SU-DHL-6 (cell line): ENCODE data around the gene ZBTB17.

Experiments used
- H2AFZ ChIP-seq: fragments of 200-600 bp; sonication (generic); 2 replicates; pipeline ENCODE4 v1.6.1; 2014; ENCODE audit warnings: low read depth, mild to moderate bottlenecking, moderate library complexity, mixed read lengths, antibody characterized with exemption, low read length; ENCODE audit not compliant: severe bottlenecking
- H3F3A ChIP-seq: fragments of 200-600 bp; shearing (Covaris generic); 2 replicates; pipeline ENCODE4 v1.6.0; 2016; ENCODE audit warnings: antibody characterized with exemption, mild to moderate bottlenecking; ENCODE audit not compliant: insufficient read depth
- H3K27ac ChIP-seq: fragments of 200-600 bp; sonication (generic); 2 replicates; pipeline ENCODE4 v1.5.1; 2016; ENCODE audit warnings: low read depth, mild to moderate bottlenecking, low read length, moderate library complexity, mixed read lengths
- H3K27me3 ChIP-seq: fragments of 200-600 bp; sonication (generic), shearing (Covaris generic); 2 replicates; pipeline ENCODE4 v1.6.0; 2014; ENCODE audit warnings: mild to moderate bottlenecking, low read length
- H3K36me3 ChIP-seq: fragments of 200-600 bp; sonication (generic); 2 replicates; pipeline ENCODE4 v1.6.1; 2014; ENCODE audit warnings: mild to moderate bottlenecking, low read length, mixed read lengths
- H3K4me2 ChIP-seq: fragments of 300-600, 200-600 bp; shearing (Covaris generic), sonication (generic); 2 replicates; pipeline ENCODE4 v1.6.0; 2014; ENCODE audit warnings: low read length, low read depth, mild to moderate bottlenecking; ENCODE audit not compliant: poor library complexity, severe bottlenecking
- H3K4me3 ChIP-seq: fragments of 200-600 bp; sonication (generic); 2 replicates; pipeline ENCODE4 v1.5.1; 2014; ENCODE audit warnings: antibody characterized with exemption, low read length, mild to moderate bottlenecking, mixed read lengths; ENCODE audit not compliant: insufficient read depth, poor library complexity, severe bottlenecking
- H3K79me2 ChIP-seq: fragments of 200-600 bp; sonication (generic); 2 replicates; pipeline ENCODE4 v1.6.1; 2014; ENCODE audit warnings: mild to moderate bottlenecking, low read length, moderate library complexity; ENCODE audit not compliant: insufficient read depth
- H3K9ac ChIP-seq: fragments of 200-600 bp; sonication (generic); 2 replicates; pipeline ENCODE4 v1.7.0; 2014; ENCODE audit warnings: mild to moderate bottlenecking, low read length
- H3K9me2 ChIP-seq: fragments of 200-600 bp; sonication (generic); replicated peaks from 2 replicates; pipeline ENCODE4 v1.6.1; 2014; ENCODE audit warnings: low read length; ENCODE audit not compliant: insufficient read depth
- H3K9me3 ChIP-seq: fragments of 200-600 bp; sonication (generic); 2 replicates; pipeline ENCODE4 v1.6.1; 2014; ENCODE audit warnings: low read length, mixed read lengths; ENCODE audit not compliant: insufficient read depth
- H4K20me1 ChIP-seq: fragments of 200-600 bp; sonication (generic); 2 replicates; pipeline ENCODE4 v1.6.1; 2014; ENCODE audit warnings: low read depth, mild to moderate bottlenecking, antibody characterized with exemption, low read length, moderate library complexity, mixed read lengths
- CTCF ChIP-seq: fragments of 200-600 bp; sonication (generic); IDR thresholded peaks from one replicate; pipeline ENCODE4 v1.5.1; 2017; ENCODE audit warnings: antibody characterized with exemption, mild to moderate bottlenecking, low read length, moderate library complexity; ENCODE audit not compliant: insufficient read depth, poor library complexity, severe bottlenecking
- EZH2phosphoT487 ChIP-seq: fragments of 200-600 bp; sonication (generic), shearing (Covaris generic); conservative IDR thresholded peaks from 2 replicates; pipeline ENCODE4 v1.6.1; 2018; ENCODE audit warnings: mild to moderate bottlenecking, antibody characterized with exemption, low read length, moderate library complexity, mixed read lengths

ZBTB17 gene

GRCh38 chr1:15960808-15961207 is 15.1 kb downstream of the ZBTB17 start:
- no peaks in the 10 kb centered on the region for H3K9me2 ChIP-seq
- no peaks in the 10 kb centered on the region for H3K9me3 ChIP-seq
- H3K27ac ChIP-seq = no peak overlapping the region
- H3K79me2 ChIP-seq = peaks cover 88% of the 10 kb centered on the region
- H3K4me3 ChIP-seq = no peak overlapping the region
- H3K4me2 ChIP-seq = no peak overlapping the region
- H3F3A ChIP-seq = peaks cover 9% of the 10 kb centered on the region; the same call in 1 of the 2 replicates
- no peak for TF ChIP-seq CTCF
- TF ChIP-seq EZH2phosphoT487 = no peak
- H2AFZ ChIP-seq = no peak overlapping the region
- H3K36me3 ChIP-seq = no peaks in the 10 kb centered on the region
- no peaks in the 10 kb centered on the region; the same call in 1 of the 2 replicates for H4K20me1 ChIP-seq
- H3K9ac ChIP-seq = no peak overlapping the region
- no peaks in the 10 kb centered on the region for H3K27me3 ChIP-seq

- Histone ChIP-seq H4K20me1 (no peaks in the 10 kb centered on the region; the same call in 1 of the 2 replicates), H3K36me3 (no peaks in the 10 kb centered on the region), H3K79me2 (peaks cover 88% of the 10 kb centered on the region), H3K27ac (no peak overlapping the region), H3F3A (no peaks in the 10 kb centered on the region), H2AFZ (no peak overlapping the region), H3K4me3 (no peak overlapping the region), H3K9ac (no peak overlapping the region), H3K9me3 (no peaks in the 10 kb centered on the region), H3K4me2 (no peak overlapping the region), H3K27me3 (no peaks in the 10 kb centered on the region), H3K9me2 (no peaks in the 10 kb centered on the region)
- TF ChIP-seq CTCF (no peak), EZH2phosphoT487 (no peak)
Observed at GRCh38 chr1:15959827-15960446, 16.0 kb downstream of the ZBTB17 start.

GRCh38 chr1:15959424-15959823 is 16.5 kb downstream of the ZBTB17 start:
- H3K27ac ChIP-seq = no peak overlapping the region

More at GRCh38 chr1:15959424-15959823, 16.5 kb downstream of the ZBTB17 start:
- no peak overlapping the region for H3K4me3 ChIP-seq
- H2AFZ ChIP-seq = no peak overlapping the region
- H3K27me3 ChIP-seq = no peaks in the 10 kb centered on the region
- H3F3A ChIP-seq = no peaks in the 10 kb centered on the region
- H3K36me3 ChIP-seq = no peaks in the 10 kb centered on the region
- H3K4me2 ChIP-seq = no peak overlapping the region
- H4K20me1 ChIP-seq = no peaks in the 10 kb centered on the region; the same call in 1 of the 2 replicates
- peaks cover 86% of the 10 kb centered on the region for H3K79me2 ChIP-seq
- H3K9ac ChIP-seq = no peak overlapping the region
- no peaks in the 10 kb centered on the region for H3K9me2 ChIP-seq
- no peak for TF ChIP-seq CTCF
- TF ChIP-seq EZH2phosphoT487 = no peak
- no peaks in the 10 kb centered on the region for H3K9me3 ChIP-seq
